Measurements from ENCODE around the gene ZKSCAN2.

- no peak for TF ChIP-seq EP300 (IDR thresholded peaks at IDR 0.05; ENCODE audit: borderline replicate concordance in 1 of 2, low read depth in 2 of 2, low read length in 2 of 2)
- TF ChIP-seq BRCA1 (IDR thresholded peaks at IDR 0.05; ENCODE audit: low read depth, low read length) = no peak
- TF ChIP-seq EZH2 (IDR thresholded peaks at IDR 0.05; ENCODE audit: low read depth, low read length, severe bottlenecking) = no peak
- TF ChIP-seq PHF8 (conservative IDR thresholded peaks at IDR 0.05; ENCODE audit: low read depth, low read length) = no peak
- TF ChIP-seq CTCF (IDR thresholded peaks at IDR 0.05; ENCODE audit: control extremely low read depth in 1 of 3, insufficient read depth in 1 of 3, low read depth in 1 of 3, low read length in 3 of 3) = no peak
- no peak for TF ChIP-seq ZNF274 (IDR thresholded peaks at IDR 0.05; ENCODE audit: borderline replicate concordance, extremely low read depth, low read length)
- TF ChIP-seq, protein P1, sequence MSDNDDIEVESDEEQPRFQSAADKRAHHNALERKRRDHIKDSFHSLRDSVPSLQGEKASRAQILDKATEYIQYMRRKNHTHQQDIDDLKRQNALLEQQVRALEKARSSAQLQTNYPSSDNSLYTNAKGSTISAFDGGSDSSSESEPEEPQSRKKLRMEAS (IDR thresholded peaks at IDR 0.05) = no peak
- TF ChIP-seq TCF12 (IDR thresholded peaks at IDR 0.05; ENCODE audit: low read depth, low read length) = no peak
- no peak for TF ChIP-seq CHD1 (IDR thresholded peaks at IDR 0.05; ENCODE audit: low read depth, low read length)
- TF ChIP-seq TAF7 (optimal IDR thresholded peaks at IDR 0.05; ENCODE audit: borderline replicate concordance, low read depth, low read length) = no peak
- no peak for TF ChIP-seq TAF1 (IDR thresholded peaks at IDR 0.05; ENCODE audit: low read depth, low read length)
- no peak for TF ChIP-seq GABPA (IDR thresholded peaks at IDR 0.05; ENCODE audit: borderline replicate concordance, insufficient read depth, low read length)
- TF ChIP-seq, protein P2, sequence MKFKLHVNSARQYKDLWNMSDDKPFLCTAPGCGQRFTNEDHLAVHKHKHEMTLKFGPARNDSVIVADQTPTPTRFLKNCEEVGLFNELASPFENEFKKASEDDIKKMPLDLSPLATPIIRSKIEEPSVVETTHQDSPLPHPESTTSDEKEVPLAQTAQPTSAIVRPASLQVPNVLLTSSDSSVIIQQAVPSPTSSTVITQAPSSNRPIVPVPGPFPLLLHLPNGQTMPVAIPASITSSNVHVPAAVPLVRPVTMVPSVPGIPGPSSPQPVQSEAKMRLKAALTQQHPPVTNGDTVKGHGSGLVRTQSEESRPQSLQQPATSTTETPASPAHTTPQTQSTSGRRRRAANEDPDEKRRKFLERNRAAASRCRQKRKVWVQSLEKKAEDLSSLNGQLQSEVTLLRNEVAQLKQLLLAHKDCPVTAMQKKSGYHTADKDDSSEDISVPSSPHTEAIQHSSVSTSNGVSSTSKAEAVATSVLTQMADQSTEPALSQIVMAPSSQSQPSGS (IDR thresholded peaks at IDR 0.05; ENCODE audit: low read length) = no peak
- no peak for TF ChIP-seq CREB1 (IDR thresholded peaks at IDR 0.05)
These were observed 59.6 kb downstream of the ZKSCAN2 start for GRCh38 chr16:25198021-25198420.

All from H1 (cell line).